Frontal cortex (tissue), 4 donors: ENCODE measurements around the gene ZNF823. TPM values are rescaled to one million over a fixed set of nuclear protein-coding genes. Genes with fewer than 3 reads are reported as not detected.
"Not testable (repeated sequence)": the region's sequence is repeated elsewhere in the genome, so short reads cannot be mapped to it uniquely, and the experiment has no call there.

Experiments used
- DNase-seq, 2 donors: peaks; one replicate each; pipeline ENCODE4 v3.0.0; 2012; ENCODE audit warnings: low spot score in 2 of 2
- FAIRE-seq: peaks from 2 replicates; lab custom pipeline; 2012; peaks lifted over from hg19 to GRCh38; lab: Jason Lieb, UNC
- small RNA-seq: library from RNA; depleted of rRNA; stranded (forward); fragments of <200 nt; gene quantifications from one replicate; pipeline ENCODE3, GENCODE V24; 2014
- total RNA-seq: library from RNA; depleted of rRNA; stranded (reverse); fragments of >200 nt; gene quantifications from one replicate; pipeline ENCODE4 v1.2.3, GENCODE V29; 2014
- donor health status: control.
- donor health status: control.
- donor health status: control.

Gene ZNF823
- total RNA-seq, 1 donor from 2014 or later, result 26.9 TPM

DNA sequence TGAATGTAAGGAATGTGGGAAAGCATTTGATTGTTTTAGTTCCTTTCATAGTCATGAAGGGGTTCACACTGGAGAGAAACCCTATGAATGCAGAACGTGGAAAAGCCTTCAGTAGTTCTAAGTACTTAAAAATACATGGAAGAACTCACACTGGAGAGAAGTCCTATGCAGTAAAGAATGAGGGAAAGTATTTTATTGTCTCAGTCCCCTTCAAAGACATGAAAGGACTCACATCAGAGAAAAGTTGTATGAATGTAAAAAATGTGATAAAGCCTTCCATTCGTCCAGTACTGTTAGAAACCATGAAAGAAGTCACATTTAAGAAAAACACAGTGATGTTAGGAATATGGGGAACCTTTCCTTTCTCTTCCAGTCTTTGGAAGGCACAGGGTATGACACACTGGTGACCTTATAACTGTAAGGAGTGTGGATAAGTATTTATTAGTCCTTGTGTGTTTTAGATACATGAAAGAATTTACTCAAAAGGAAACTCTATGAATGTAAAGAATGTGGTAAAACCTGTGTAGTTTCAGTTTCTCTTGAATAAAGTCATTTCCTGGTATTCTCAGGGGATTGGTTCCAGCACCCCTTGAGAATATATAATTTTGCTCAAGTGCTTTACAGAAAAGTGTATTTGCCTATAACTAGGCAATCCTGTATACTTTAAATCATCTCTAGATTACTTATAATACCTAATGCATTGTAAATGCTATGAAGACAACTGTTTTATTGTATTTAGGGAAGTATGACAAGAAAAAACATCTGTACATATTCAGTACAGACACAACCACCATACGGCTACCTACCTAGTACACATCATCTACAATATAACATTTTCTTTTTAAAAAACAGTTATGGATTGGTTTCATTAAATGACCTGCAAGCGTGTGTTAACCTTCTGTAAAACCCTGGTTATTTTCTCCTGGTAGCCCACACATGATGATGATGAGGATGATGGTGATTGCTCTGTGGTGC, 52.8 kb downstream of the ZNF823 start:
- no peak for DNase-seq
- FAIRE-seq, result no peak

DNA sequence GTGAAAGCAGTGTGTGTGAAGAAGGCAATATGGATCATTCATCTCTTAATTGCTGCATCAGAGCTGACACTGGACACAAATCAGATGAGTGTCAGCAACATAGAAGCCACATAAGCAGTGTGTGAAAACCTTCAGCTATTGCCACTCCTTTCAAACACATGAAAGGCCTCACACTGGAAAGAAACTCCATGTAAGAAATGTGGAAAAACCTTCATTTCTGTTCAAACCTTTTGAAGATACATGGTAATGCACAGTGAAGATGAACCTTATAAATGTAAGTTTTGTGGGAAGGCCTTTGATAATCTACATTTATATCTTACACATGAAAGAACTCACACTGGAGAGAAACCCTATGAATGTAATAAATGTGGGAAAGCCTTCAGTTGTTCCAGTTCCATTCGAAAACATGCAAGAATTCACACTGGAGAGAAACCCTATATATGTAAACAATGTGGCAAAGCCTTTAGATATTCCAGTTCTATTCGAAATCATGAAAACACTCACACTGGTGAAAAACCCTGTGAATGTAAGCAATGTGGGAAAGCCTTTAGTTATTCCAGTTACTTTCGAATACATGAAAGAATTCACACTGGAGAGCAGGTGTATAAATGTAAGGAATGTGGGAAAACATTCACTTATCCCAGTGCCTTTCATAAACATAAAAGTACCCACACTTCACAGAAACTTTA, 53.6 kb downstream of the ZNF823 start:
- DNase-seq, result no peak
- FAIRE-seq, result no peak

DNA sequence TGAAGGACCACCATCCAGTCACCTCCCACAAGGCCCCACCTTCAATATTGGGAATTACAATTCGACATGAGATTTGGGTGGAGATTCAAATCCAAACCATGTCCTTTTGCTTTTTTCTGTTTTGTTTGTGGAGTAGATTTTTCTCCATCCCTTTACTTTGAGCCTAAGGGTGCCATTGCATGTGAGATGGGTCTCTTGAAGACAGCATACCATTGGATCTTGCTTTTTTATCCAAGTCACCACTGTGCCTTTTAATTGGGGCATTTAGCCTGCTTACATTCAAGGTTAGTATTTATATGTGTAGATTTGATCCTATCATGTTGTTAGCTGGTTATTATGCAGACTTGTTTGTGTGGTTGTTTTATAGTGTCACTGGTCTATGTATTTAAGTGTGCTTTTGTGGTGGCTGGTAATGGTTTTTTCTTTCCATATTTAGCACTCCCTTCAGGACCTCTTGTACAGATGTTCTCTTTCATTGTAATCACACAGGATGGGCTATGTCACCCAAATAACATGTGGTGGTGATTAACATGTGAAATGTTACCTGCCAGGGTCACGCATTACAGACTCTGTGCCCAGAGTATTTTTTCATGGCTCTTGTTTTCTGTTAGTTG, 58.0 kb downstream of the ZNF823 start:
- DNase-seq (no peak), FAIRE-seq (no peak)

DNA sequence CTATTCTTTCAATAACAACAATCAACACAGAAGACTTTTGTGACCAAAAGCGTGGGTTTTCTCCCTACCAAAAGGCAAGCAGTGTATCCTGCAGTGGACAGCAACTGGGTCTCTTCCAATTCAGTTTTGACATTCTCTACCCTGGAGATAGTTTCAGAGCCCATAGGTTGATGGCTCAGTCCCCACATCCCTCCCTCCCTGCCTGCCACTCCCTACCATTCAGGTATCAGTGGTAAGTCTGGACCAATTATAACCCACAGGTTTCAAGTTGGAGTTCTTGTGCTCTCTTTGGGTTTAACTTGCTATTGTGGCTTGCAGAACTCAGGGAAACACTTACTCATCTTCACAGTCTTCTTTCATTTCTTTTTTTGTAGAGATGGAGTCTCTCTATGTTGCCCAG, 60.2 kb downstream of the ZNF823 start:
- no peak for DNase-seq
- no peak for FAIRE-seq

DNA sequence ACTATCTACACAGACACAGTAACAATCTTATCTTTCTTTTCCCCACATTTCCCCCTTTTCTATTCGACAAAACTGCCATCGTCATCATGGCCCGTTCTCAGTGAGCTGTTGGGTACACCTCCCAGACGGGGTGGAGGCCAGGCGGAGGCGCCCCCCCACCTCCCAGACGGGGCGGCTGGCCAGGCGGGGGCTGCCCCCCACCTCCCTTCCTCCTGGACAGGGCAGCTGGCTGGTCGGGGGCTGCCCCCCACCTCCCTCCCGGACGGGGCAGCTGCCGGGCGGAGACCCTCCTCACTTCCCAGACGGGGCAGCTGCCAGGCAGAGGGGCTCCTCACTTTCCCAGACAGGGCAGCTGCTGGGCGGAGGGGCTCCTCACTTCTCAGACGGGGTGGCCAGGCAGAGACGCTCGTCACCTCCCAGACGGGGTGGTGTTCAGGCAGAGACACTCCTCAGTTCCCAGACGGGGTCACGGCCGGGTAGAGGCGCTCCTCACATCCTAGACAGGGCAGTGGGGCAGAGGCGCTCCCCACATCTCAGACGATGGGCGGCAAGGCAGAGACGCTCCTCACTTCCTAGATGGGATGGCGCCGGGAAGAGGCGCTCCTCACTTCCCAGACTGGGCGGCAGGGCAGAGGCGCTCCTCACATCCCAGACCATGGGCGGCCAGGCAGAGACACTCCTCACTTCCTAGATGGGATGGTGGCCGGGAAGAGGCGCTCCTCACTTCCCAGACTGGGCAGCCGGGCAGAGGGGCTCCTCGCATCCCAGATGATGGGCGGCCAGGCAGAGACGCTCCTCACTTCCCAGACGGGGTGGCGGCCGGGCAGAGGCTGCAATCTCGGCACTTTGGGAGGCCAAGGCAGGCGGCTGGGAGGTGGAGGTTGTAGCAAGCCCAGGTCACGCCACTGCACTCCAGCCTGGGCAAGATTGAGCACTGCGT, 61.8 kb downstream of the ZNF823 start:
- FAIRE-seq, DNase-seq: not testable (repeated sequence)

DNA sequence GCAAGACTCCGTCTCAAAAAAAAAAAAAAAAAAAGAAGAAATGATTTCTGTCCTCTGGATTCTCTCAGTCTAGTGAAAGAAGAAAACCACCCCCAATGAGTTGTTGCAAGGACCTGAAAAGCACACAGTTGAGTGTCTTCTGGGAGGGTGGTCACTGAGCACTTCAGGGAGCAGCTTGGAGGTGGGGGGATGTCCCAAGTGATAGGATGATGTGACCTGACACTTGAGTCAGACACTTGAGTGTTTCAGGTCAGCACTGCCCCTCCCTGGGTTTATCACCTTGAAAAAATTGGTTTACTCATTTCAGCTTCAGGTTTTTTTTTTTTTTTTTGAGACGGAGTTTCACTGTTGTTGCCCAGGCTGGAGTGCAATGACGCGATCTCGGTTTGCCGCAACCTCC, 63.2 kb downstream of the ZNF823 start:
- FAIRE-seq (no peak), DNase-seq (no peak)

DNA sequence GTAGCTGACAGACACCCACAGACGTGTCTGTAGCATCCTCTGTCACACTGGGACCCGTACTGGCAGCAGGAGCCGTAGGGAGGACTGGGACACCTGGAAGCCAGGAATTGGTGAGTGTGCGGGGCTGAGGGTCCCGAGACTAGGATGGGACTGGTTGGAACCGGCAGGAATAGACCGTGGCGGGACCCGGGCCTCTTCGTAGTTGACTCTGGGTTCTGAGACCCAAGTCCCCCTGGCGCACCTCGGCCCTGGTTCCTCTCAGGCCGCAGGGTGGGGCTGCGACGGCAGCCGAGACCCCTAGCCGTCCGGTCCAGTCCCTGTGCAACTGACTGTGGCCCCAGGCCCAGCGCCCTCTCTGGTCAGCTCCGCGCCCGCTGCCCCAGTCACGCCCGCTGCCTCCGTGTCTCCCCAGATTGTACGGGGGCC, 64.7 kb downstream of the ZNF823 start:
- DNase-seq (no peak), FAIRE-seq (no peak)

DNA sequence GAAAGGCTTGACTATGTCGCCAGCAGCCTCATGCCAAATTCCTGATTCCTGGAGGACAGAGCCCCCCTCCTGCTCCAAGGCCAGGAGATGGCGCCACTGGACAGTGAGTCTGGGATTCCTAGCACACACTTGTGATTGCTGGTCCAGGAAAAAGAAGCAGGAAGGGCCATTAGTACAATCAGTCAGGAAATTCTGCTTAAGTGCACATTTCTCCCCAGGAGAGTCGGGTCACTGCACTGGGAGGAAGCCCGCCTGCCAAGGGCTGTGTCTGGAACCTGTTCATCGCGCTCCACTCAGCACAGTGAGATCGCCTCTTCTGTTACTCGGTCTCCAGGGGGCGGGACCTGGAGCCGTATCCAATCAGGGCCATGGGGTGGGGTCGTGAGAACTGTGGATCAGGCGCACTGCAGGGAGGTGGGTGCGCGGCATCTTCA, 65.1 kb downstream of the ZNF823 start:
- DNase-seq (peak; percentile 62 to 65), FAIRE-seq (no peak)

Small RNA genes lying within 50 kb of the gene (small RNA-seq; reads per million reads assigned to genes)
- not detected for gene ZNF833P

Other genes with a start within 250 kb of the ZNF823 start
- gene ZNF653, start 233.1 kb downstream of the ZNF823 start, total RNA-seq, result 16.3 TPM
- 60.3 TPM for gene ECSIT, start 209.8 kb downstream of the ZNF823 start, total RNA-seq
- 1.2 TPM for gene CNN1, start 200.1 kb downstream of the ZNF823 start, total RNA-seq
- 19.2 TPM for gene ELOF1, start 179.7 kb downstream of the ZNF823 start, total RNA-seq
- gene ACP5, start 161.3 kb downstream of the ZNF823 start, total RNA-seq, result 0.41 TPM
- gene ZNF627, start 141.5 kb downstream of the ZNF823 start, total RNA-seq, result 106 TPM
- gene ZNF441, start 28.1 kb upstream of the ZNF823 start, total RNA-seq, result 38.3 TPM
- 17.1 TPM for gene ZNF491, start 59.6 kb upstream of the ZNF823 start, total RNA-seq
- gene ZNF440, start 75.3 kb upstream of the ZNF823 start, total RNA-seq, result 21.6 TPM
- gene ZNF439, start 109.8 kb upstream of the ZNF823 start, total RNA-seq, result 38.3 TPM
- 17.9 TPM for gene ZNF69, start 148.8 kb upstream of the ZNF823 start, total RNA-seq
- gene ZNF700, start 186.2 kb upstream of the ZNF823 start, total RNA-seq, result 13.5 TPM
- gene ZNF763, start 226.1 kb upstream of the ZNF823 start, total RNA-seq, result 4.5 TPM